GM23338 (cell line): Measurements from ENCODE around the gene CARD10. TPM values are rescaled to one million over a fixed set of nuclear protein-coding genes. Genes with fewer than 3 reads are reported as not detected.

ENCODE experiments used
- ATAC-seq: fragments of 200-7000 bp; cut with Tn5 transposase; 3 replicates; pipeline ENCODE4 v1.9.1; 2020
- DNase-seq: peaks from one replicate; pipeline ENCODE4 v3.0.0-alpha.2; 2015; ENCODE audit warnings: low spot score
- H2AFZ ChIP-seq: fragments of 200-600 bp; sonication (generic); 2 replicates; pipeline ENCODE4 v1.8.0; 2016; ENCODE audit warnings: antibody characterized with exemption, mild to moderate bottlenecking, moderate library complexity
- H3F3A ChIP-seq: fragments of 200-600 bp; sonication (generic); replicated peaks from 2 replicates; pipeline ENCODE4 v1.8.0; 2017; ENCODE audit warnings: antibody characterized with exemption, mixed run types, low read depth
- H3K27ac ChIP-seq: fragments of 200-600 bp; sonication (generic); 2 replicates; pipeline ENCODE4 v1.6.1; 2016; ENCODE audit warnings: low read depth
- H3K27me3 ChIP-seq: fragments of 200-600 bp; sonication (generic); 2 replicates; pipeline ENCODE4 v1.8.0; 2016; ENCODE audit warnings: mild to moderate bottlenecking, mixed run types, moderate library complexity; ENCODE audit not compliant: insufficient read depth
- H3K36me3 ChIP-seq: fragments of 200-600 bp; sonication (generic); 2 replicates; pipeline ENCODE4 v1.8.0; 2016; ENCODE audit warnings: mild to moderate bottlenecking; ENCODE audit not compliant: insufficient read depth
- H3K4me1 ChIP-seq: fragments of 200-600 bp; sonication (generic); 2 replicates; pipeline ENCODE4 v1.8.0; 2016; ENCODE audit warnings: mild to moderate bottlenecking, moderate library complexity; ENCODE audit not compliant: insufficient read depth
- H3K4me2 ChIP-seq: fragments of 200-600 bp; sonication (generic); 2 replicates; pipeline ENCODE4 v1.7.1; 2017; ENCODE audit warnings: mixed run types
- H3K4me3 ChIP-seq: fragments of 200-600 bp; sonication (generic); 2 replicates; pipeline ENCODE4 v1.6.1; 2016; ENCODE audit warnings: mixed run types
- H3K79me2 ChIP-seq: fragments of 200-600 bp; sonication (generic); replicated peaks from 2 replicates; pipeline ENCODE4 v1.8.0; 2017; ENCODE audit warnings: mild to moderate bottlenecking; ENCODE audit not compliant: insufficient read depth
- H3K9me2 ChIP-seq: fragments of 200-600 bp; sonication (generic); 2 replicates; pipeline ENCODE4 v1.8.0; 2017; ENCODE audit not compliant: insufficient read depth
- H4K20me1 ChIP-seq: fragments of 200-600 bp; sonication (generic); replicated peaks from 2 replicates; pipeline ENCODE4 v1.8.0; 2017; ENCODE audit warnings: mild to moderate bottlenecking; ENCODE audit not compliant: insufficient read depth
- H3K27ac Mint-ChIP-seq: 2 replicates; pipeline ENCODE4 v1.8.0; 2020; ENCODE audit warnings: inconsistent platforms, mild to moderate bottlenecking, moderate library complexity, mixed read lengths
- H3K27me3 Mint-ChIP-seq: 3 replicates; pipeline ENCODE4 v1.8.0; 2022; ENCODE audit warnings: low read depth, mild to moderate bottlenecking, moderate library complexity, mixed read lengths, inconsistent platforms; ENCODE audit not compliant: insufficient read depth, poor library complexity
- H3K36me3 Mint-ChIP-seq: 3 replicates; pipeline ENCODE4 v1.8.0; 2021; ENCODE audit warnings: low read depth, mild to moderate bottlenecking, inconsistent platforms, moderate library complexity, mixed read lengths
- H3K4me1 Mint-ChIP-seq: 3 replicates; pipeline ENCODE4 v1.8.0; 2020; ENCODE audit warnings: mild to moderate bottlenecking, inconsistent platforms, mixed read lengths
- H3K4me3 Mint-ChIP-seq: 3 replicates; pipeline ENCODE4 v1.8.0; 2021; ENCODE audit warnings: moderate library complexity, mild to moderate bottlenecking, inconsistent platforms, mixed read lengths
- H3K9me3 Mint-ChIP-seq: 3 replicates; pipeline ENCODE4 v1.8.0; 2020; ENCODE audit warnings: moderate library complexity, mild to moderate bottlenecking, inconsistent platforms, mixed read lengths
- CREB1 ChIP-seq: fragments of 250-450 bp; sonication (Bioruptor Pico); IDR thresholded peaks from 2 replicates; pipeline ENCODE4 v1.5.0; 2020; ENCODE audit warnings: low read depth, mild to moderate bottlenecking, moderate library complexity
- ETS1 ChIP-seq: IDR thresholded peaks from 2 replicates; pipeline ENCODE4 v1.6.1; 2016; ENCODE audit warnings: antibody characterized with exemption
- EZH2 ChIP-seq: fragments of 200-600 bp; sonication (generic); IDR thresholded peaks from one replicate; pipeline ENCODE4 v1.8.0; 2017; ENCODE audit warnings: antibody characterized with exemption, mild to moderate bottlenecking, low read depth; ENCODE audit not compliant: unreplicated experiment
- EZH2phosphoT487 ChIP-seq: fragments of 200-600 bp; sonication (generic); IDR thresholded peaks from one replicate; pipeline ENCODE4 v1.8.1; 2018; ENCODE audit warnings: antibody characterized with exemption; ENCODE audit not compliant: unreplicated experiment
- JUNB ChIP-seq: IDR thresholded peaks from one replicate; pipeline ENCODE4 v1.6.1; 2016; ENCODE audit warnings: antibody characterized with exemption; ENCODE audit not compliant: unreplicated experiment
- NANOG ChIP-seq: IDR thresholded peaks from 2 replicates; pipeline ENCODE4 v1.6.1; 2016; ENCODE audit warnings: antibody characterized with exemption, borderline replicate concordance
- POLR2AphosphoS5 ChIP-seq: IDR thresholded peaks from 2 replicates; pipeline ENCODE4 v1.6.1; 2016; ENCODE audit warnings: antibody characterized with exemption, low read depth
- REST ChIP-seq: IDR thresholded peaks from one replicate; pipeline ENCODE4 v1.6.1; 2018; ENCODE audit warnings: antibody characterized with exemption; ENCODE audit not compliant: unreplicated experiment
- polyA plus RNA-seq: library from polyadenylated mRNA; unstranded; fragments of >200 nt; fragmentation: Nextera tagmentation; extraction: Ambion mirVana; gene quantifications from 2 replicates; pipeline ENCODE4 v1.2.1, GENCODE V29; 2016
- total RNA-seq: library from RNA; depleted of rRNA; stranded (reverse); fragments of >200 nt; shearing (Covaris generic); gene quantifications from 2 replicates; pipeline ENCODE4 v1.2.3, GENCODE V29; 2014
- TF ChIP-seq, protein P1 (sequence below): fragments of 250-450 bp; sonication (Bioruptor Pico); IDR thresholded peaks from 2 replicates; pipeline ENCODE4 v1.5.0; 2020; ENCODE audit warnings: mild to moderate bottlenecking, moderate library complexity

The CARD10 gene
- total and polyA plus RNA-seq, 2 experiments from 2014 or later: 5.4 to 17.2 TPM

DNA sequence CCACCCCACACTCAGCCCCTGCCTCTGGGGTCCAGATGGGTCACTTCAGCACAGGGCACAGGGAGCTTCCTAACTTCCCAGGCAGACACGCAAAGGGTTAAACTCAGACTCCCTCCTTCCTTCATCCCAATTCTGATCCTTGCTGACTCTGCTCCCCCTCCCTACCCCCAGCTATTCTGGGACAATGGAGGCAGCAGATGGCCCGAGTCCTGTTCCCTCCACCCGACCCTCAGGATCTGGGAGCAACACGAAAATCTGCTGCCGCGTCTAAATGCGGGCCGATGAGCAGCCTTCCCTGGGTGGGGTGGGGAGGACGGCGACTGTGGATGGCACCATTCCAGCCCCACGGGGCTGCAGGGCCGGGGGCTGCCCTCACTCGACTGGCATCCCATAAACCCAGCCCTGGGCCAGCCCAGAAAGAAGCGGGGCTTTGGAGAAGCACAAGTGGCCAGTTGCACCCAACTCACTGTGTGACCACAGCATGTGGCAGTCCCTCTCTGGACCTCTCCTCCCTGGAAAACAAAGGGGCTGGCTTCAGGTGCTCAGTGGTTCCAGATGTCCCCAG is 51.7 kb downstream of the CARD10 start (continued):
- no peak for TF ChIP-seq ETS1
- TF ChIP-seq NANOG: no peak
- TF ChIP-seq EZH2phosphoT487: no peak
- no peak for TF ChIP-seq POLR2AphosphoS5

GRCh38 chr22:37464181-37464580 is 55.0 kb downstream of the CARD10 start:
- Histone ChIP-seq H4K20me1 (no peaks in the 10 kb centered on the region), H3K27me3 (no peaks in the 10 kb centered on the region), H2AFZ (no peak overlapping the region), H3K79me2 (no peaks in the 10 kb centered on the region), H3K4me3 (no peak overlapping the region), H3K9me2 (no peaks in the 10 kb centered on the region), H3K4me2 (no peak overlapping the region), H3K36me3 (no peaks in the 10 kb centered on the region), H3K4me1 (no peaks in the 10 kb centered on the region), H3F3A (no peaks in the 10 kb centered on the region), H3K27ac (no peak overlapping the region)
- DNase-seq (no peak), ATAC-seq (no peak)
- Mint-ChIP-seq H3K36me3 (no peaks in the 10 kb centered on the region), H3K27ac (no peak overlapping the region), H3K27me3 (peaks cover 14% of the 10 kb centered on the region), H3K4me1 (peaks cover 3% of the 10 kb centered on the region), H3K9me3 (no peaks in the 10 kb centered on the region), H3K4me3 (no peak overlapping the region)
- TF ChIP-seq NANOG: no peak
- no peak for TF ChIP-seq ETS1
- TF ChIP-seq POLR2AphosphoS5: no peak
- TF ChIP-seq CREB1 (CRISPR knock-in tag): no peak
- no peak for TF ChIP-seq REST
- TF ChIP-seq JUNB: no peak
- no peak for TF ChIP-seq EZH2
- TF ChIP-seq, protein P1, sequence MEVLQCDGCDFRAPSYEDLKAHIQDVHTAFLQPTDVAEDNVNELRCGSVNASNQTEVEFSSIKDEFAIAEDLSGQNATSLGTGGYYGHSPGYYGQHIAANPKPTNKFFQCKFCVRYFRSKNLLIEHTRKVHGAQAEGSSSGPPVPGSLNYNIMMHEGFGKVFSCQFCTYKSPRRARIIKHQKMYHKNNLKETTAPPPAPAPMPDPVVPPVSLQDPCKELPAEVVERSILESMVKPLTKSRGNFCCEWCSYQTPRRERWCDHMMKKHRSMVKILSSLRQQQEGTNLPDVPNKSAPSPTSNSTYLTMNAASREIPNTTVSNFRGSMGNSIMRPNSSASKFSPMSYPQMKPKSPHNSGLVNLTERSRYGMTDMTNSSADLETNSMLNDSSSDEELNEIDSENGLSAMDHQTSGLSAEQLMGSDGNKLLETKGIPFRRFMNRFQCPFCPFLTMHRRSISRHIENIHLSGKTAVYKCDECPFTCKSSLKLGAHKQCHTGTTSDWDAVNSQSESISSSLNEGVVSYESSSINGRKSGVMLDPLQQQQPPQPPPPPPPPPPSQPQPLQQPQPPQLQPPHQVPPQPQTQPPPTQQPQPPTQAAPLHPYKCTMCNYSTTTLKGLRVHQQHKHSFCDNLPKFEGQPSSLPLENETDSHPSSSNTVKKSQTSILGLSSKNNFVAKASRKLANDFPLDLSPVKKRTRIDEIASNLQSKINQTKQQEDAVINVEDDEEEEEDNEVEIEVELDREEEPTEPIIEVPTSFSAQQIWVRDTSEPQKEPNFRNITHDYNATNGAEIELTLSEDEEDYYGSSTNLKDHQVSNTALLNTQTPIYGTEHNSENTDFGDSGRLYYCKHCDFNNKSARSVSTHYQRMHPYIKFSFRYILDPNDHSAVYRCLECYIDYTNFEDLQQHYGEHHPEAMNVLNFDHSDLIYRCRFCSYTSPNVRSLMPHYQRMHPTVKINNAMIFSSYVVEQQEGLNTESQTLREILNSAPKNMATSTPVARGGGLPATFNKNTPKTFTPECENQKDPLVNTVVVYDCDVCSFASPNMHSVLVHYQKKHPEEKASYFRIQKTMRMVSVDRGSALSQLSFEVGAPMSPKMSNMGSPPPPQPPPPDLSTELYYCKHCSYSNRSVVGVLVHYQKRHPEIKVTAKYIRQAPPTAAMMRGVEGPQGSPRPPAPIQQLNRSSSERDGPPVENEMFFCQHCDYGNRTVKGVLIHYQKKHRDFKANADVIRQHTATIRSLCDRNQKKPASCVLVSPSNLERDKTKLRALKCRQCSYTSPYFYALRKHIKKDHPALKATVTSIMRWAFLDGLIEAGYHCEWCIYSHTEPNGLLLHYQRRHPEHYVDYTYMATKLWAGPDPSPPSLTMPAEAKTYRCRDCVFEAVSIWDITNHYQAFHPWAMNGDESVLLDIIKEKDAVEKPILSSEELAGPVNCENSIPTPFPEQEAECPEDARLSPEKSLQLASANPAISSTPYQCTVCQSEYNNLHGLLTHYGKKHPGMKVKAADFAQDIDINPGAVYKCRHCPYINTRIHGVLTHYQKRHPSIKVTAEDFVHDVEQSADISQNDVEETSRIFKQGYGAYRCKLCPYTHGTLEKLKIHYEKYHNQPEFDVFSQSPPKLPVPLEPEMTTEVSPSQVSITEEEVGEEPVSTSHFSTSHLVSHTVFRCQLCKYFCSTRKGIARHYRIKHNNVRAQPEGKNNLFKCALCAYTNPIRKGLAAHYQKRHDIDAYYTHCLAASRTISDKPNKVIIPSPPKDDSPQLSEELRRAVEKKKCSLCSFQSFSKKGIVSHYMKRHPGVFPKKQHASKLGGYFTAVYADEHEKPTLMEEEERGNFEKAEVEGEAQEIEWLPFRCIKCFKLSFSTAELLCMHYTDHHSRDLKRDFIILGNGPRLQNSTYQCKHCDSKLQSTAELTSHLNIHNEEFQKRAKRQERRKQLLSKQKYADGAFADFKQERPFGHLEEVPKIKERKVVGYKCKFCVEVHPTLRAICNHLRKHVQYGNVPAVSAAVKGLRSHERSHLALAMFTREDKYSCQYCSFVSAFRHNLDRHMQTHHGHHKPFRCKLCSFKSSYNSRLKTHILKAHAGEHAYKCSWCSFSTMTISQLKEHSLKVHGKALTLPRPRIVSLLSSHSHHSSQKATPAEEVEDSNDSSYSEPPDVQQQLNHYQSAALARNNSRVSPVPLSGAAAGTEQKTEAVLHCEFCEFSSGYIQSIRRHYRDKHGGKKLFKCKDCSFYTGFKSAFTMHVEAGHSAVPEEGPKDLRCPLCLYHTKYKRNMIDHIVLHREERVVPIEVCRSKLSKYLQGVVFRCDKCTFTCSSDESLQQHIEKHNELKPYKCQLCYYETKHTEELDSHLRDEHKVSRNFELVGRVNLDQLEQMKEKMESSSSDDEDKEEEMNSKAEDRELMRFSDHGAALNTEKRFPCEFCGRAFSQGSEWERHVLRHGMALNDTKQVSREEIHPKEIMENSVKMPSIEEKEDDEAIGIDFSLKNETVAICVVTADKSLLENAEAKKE (CRISPR knock-in tag): no peak
